Measurements from ENCODE around the gene YAE1. TPM values are rescaled to one million over a fixed set of nuclear protein-coding genes. Genes with fewer than 3 reads are reported as not detected.

The YAE1 gene
- total RNA-seq, 1 donor from 2014 or later = 10.4 TPM

GRCh38 chr7:39616138-39616537 lies 49.9 kb downstream of the YAE1 start:
- DNase-seq (ENCODE audit: low spot score) = no peak
- Mint-ChIP-seq H3K27ac (no peak overlapping the region), H3K4me3 (no peak overlapping the region), H3K36me3 (ENCODE audit: low read depth) (no peaks in the 10 kb centered on the region), H3K9me3 (no peaks in the 10 kb centered on the region), H3K27me3 (ENCODE audit: insufficient read depth) (peaks cover 18% of the 10 kb centered on the region), H3K4me1 (ENCODE audit: low read depth) (no peaks in the 10 kb centered on the region)
- intact Hi-C loops (cut with micrococcal nuclease) = no loop called here

DNA sequence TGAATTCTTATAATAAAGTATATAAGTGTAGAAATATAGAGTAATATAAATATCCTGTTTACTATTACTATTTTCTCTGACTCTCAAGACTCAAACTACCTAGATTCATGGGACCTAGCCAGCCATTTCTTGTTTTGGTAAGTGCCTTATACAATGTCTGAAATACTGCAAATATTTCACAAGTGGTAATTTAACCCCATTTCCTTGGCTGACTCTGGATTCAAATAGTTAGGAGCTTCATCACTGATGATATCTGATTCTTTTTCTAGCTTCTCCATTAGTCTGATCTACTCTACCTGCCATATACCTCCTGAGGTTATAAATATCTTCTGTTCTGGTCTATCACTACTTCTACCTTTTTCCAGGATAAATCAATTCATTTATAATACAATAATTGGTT lies 50.8 kb downstream of the YAE1 start:
- Mint-ChIP-seq H3K36me3 (ENCODE audit: low read depth) (peaks cover 2% of the 10 kb centered on the region), H3K27me3 (ENCODE audit: insufficient read depth) (peaks cover 18% of the 10 kb centered on the region), H3K9me3 (no peaks in the 10 kb centered on the region), H3K4me1 (ENCODE audit: low read depth) (peaks cover 4% of the 10 kb centered on the region), H3K27ac (no peak overlapping the region), H3K4me3 (no peak overlapping the region)
- no peak for DNase-seq (ENCODE audit: low spot score)
- intact Hi-C loops (cut with micrococcal nuclease) = no loop called here

DNA sequence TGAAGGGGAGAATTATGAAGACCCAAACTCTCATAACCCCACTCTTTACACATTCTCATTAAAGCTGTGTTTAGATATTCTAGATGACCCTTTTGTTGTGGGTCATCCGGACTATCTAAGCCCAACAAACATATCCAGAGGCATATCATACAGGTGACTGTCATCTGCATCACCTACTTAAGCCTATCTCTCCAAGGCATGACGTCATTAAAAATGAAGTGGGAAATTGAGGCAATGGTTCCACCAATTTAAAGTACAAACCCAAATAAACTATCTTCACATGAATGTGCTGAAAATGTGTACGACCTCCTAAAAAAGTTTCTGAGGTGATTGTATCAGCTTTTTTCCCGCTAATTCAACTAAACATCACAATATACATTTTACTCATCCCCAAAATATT lies 52.7 kb downstream of the YAE1 start:
- Mint-ChIP-seq H3K36me3 (ENCODE audit: low read depth) (peaks cover 7% of the 10 kb centered on the region), H3K4me1 (ENCODE audit: low read depth) (peaks cover 11% of the 10 kb centered on the region), H3K27ac (no peak overlapping the region), H3K9me3 (no peaks in the 10 kb centered on the region), H3K27me3 (ENCODE audit: insufficient read depth) (peaks cover 16% of the 10 kb centered on the region), H3K4me3 (no peak overlapping the region)
- no peak for DNase-seq (ENCODE audit: low spot score)
- intact Hi-C loops (cut with micrococcal nuclease) = no loop called here

- no peak for DNase-seq (ENCODE audit: low spot score)
- peaks cover 25% of the 10 kb centered on the region for H3K4me1 Mint-ChIP-seq (ENCODE audit: low read depth)
- H3K4me3 Mint-ChIP-seq = no peak overlapping the region
- intact Hi-C loops (cut with micrococcal nuclease) = no loop called here
- H3K36me3 Mint-ChIP-seq (ENCODE audit: low read depth) = peaks cover 11% of the 10 kb centered on the region
- H3K27me3 Mint-ChIP-seq (ENCODE audit: insufficient read depth) = peaks cover 16% of the 10 kb centered on the region
- no peaks in the 10 kb centered on the region for H3K9me3 Mint-ChIP-seq
- H3K27ac Mint-ChIP-seq = no peak overlapping the region
These were observed 54.3 kb downstream of the YAE1 start for GRCh38 chr7:39620486-39620885.

- no peak overlapping the region for H3K27ac Mint-ChIP-seq
- H3K4me1 Mint-ChIP-seq (ENCODE audit: low read depth) = peaks cover 32% of the 10 kb centered on the region
- no peaks in the 10 kb centered on the region for H3K9me3 Mint-ChIP-seq
- intact Hi-C loops (cut with micrococcal nuclease) = no loop called here
- peaks cover 12% of the 10 kb centered on the region for H3K27me3 Mint-ChIP-seq (ENCODE audit: insufficient read depth)
- H3K36me3 Mint-ChIP-seq (ENCODE audit: low read depth) = peaks cover 13% of the 10 kb centered on the region
- DNase-seq (ENCODE audit: low spot score) = no peak
- H3K4me3 Mint-ChIP-seq = no peak overlapping the region
These were observed 55.1 kb downstream of the YAE1 start for GRCh38 chr7:39621261-39621660.

GRCh38 chr7:39621784-39622411 lies 55.7 kb downstream of the YAE1 start:
- peaks cover 39% of the 10 kb centered on the region for H3K4me1 Mint-ChIP-seq (ENCODE audit: low read depth)
- no peaks in the 10 kb centered on the region for H3K9me3 Mint-ChIP-seq
- intact Hi-C loops (cut with micrococcal nuclease) = loop anchor here (2.0 kb wide), 1 partner anchor 13 kb away; no protein-coding TSS in a partner anchor
- peaks cover 13% of the 10 kb centered on the region for H3K36me3 Mint-ChIP-seq (ENCODE audit: low read depth)
- no peak for DNase-seq (ENCODE audit: low spot score)
- peaks cover 9% of the 10 kb centered on the region for H3K27me3 Mint-ChIP-seq (ENCODE audit: insufficient read depth)
- H3K4me3 Mint-ChIP-seq = peak overlapping the region; percentile 88
- H3K27ac Mint-ChIP-seq = peak overlapping the region; percentile 85

Other genes starting within 250 kb of the YAE1 start
- gene RALA, start 57.2 kb downstream of the YAE1 start, total RNA-seq = 38.8 and 43.4 TPM in 2 replicates

Measured in activated T-helper 1 cell treated with anti-CD3 and anti-CD28 coated beads, Interleukin-12 subunit alpha, Interleukin-12 subunit beta, Interleukin-2, Interleukin-4 antibody, amounts not matched to agents 30 ng/mL and 10 ng/mL and 1 ng/mL, durations not matched to agents 14 hours and 24 hours and 36 hours (primary cell).